Measurements from ENCODE around the gene KIAA1614.

GRCh38 chr1:180974236-180974635, 61.5 kb downstream of the KIAA1614 start:
- TF ChIP-seq CTCF (conservative IDR thresholded peaks at IDR 0.05) = no peak
- no peak for TF ChIP-seq ZFX (IDR thresholded peaks at IDR 0.05)
